ENCODE measurements around the gene PUS1. TPM values are rescaled to one million over a fixed set of nuclear protein-coding genes. Genes with fewer than 3 reads are reported as not detected.

PUS1 gene
- total RNA-seq, 1 donor from 2014 or later = 33.7 TPM

GRCh38 chr12:131894981-131895639 is 34.0 kb upstream of the PUS1 start:
- Histone ChIP-seq H3K36me3 (ENCODE audit: insufficient read depth, low read length) (no peaks in the 10 kb centered on the region), H3K27ac (ENCODE audit: low read depth, low read length) (peak overlapping the region; percentile 91), H3K9me3 (ENCODE audit: insufficient read depth, low read depth, low read length) (no peaks in the 10 kb centered on the region), H4K20me1 (ENCODE audit: insufficient read depth, low read length) (peaks cover 35% of the 10 kb centered on the region), H3K79me2 (ENCODE audit: insufficient read depth, low read length) (peaks cover 33% of the 10 kb centered on the region), H3K4me3 (ENCODE audit: insufficient read depth, low read depth, low read length) (peak overlapping the region; percentile 70), H3K4me1 (ENCODE audit: insufficient read depth, low read length) (peaks cover 17% of the 10 kb centered on the region), H3K4me2 (ENCODE audit: low read length) (peak overlapping the region; percentile 100), H3K27me3 (ENCODE audit: insufficient read depth, low read length) (no peaks in the 10 kb centered on the region), H3K9ac (ENCODE audit: low read length) (peak overlapping the region; percentile 90), H2AFZ (ENCODE audit: low read depth, low read length) (no peak overlapping the region)
- H3K4me1 Mint-ChIP-seq (ENCODE audit: low read depth, unreplicated experiment) = peaks cover 1% of the 10 kb centered on the region
- DNase-seq (ENCODE audit: low read depth) = no peak
- no peak for FAIRE-seq
- H3K36me3 Mint-ChIP-seq (ENCODE audit: low read depth, unreplicated experiment) = peaks cover 2% of the 10 kb centered on the region
- peak overlapping the region; percentile 81 for H3K27ac Mint-ChIP-seq (ENCODE audit: unreplicated experiment)
- TF ChIP-seq EZH2 (IDR thresholded peaks at IDR 0.05; ENCODE audit: insufficient read depth, low read length) (no peak), CTCF (IDR thresholded peaks at IDR 0.05; ENCODE audit: insufficient read depth, low read depth, low read length) (no peak)
- H3K9me3 Mint-ChIP-seq (ENCODE audit: unreplicated experiment) = no peaks in the 10 kb centered on the region
- H3K27me3 Mint-ChIP-seq (ENCODE audit: low read depth, unreplicated experiment) = no peaks in the 10 kb centered on the region
- H3K4me3 Mint-ChIP-seq (ENCODE audit: unreplicated experiment) = peak overlapping the region; percentile 87

- no peak for FAIRE-seq
- peaks cover 2% of the 10 kb centered on the region for H3K36me3 Mint-ChIP-seq (ENCODE audit: low read depth, unreplicated experiment)
- H4K20me1 ChIP-seq (ENCODE audit: insufficient read depth, low read length) = peaks cover 40% of the 10 kb centered on the region
These were observed 33.4 kb upstream of the PUS1 start for GRCh38 chr12:131895640-131896079.

More at GRCh38 chr12:131895640-131896079, 33.4 kb upstream of the PUS1 start:
- H3K4me1 ChIP-seq (ENCODE audit: insufficient read depth, low read length) = peaks cover 17% of the 10 kb centered on the region
- H3K9ac ChIP-seq (ENCODE audit: low read length) = peak overlapping the region; percentile 90
- H3K36me3 ChIP-seq (ENCODE audit: insufficient read depth, low read length) = no peaks in the 10 kb centered on the region
- Mint-ChIP-seq H3K4me3 (ENCODE audit: unreplicated experiment) (peak overlapping the region; percentile 87), H3K9me3 (ENCODE audit: unreplicated experiment) (no peaks in the 10 kb centered on the region), H3K4me1 (ENCODE audit: low read depth, unreplicated experiment) (peaks cover 7% of the 10 kb centered on the region), H3K27me3 (ENCODE audit: low read depth, unreplicated experiment) (no peaks in the 10 kb centered on the region), H3K27ac (ENCODE audit: unreplicated experiment) (peak overlapping the region; percentile 81)
- no peak overlapping the region for H2AFZ ChIP-seq (ENCODE audit: low read depth, low read length)
- TF ChIP-seq EZH2 (IDR thresholded peaks at IDR 0.05; ENCODE audit: insufficient read depth, low read length) (no peak), CTCF (IDR thresholded peaks at IDR 0.05; ENCODE audit: insufficient read depth, low read depth, low read length) (no peak)
- no peaks in the 10 kb centered on the region for H3K27me3 ChIP-seq (ENCODE audit: insufficient read depth, low read length)
- peaks cover 38% of the 10 kb centered on the region for H3K79me2 ChIP-seq (ENCODE audit: insufficient read depth, low read length)
- H3K4me2 ChIP-seq (ENCODE audit: low read length) = peak overlapping the region; percentile 100
- DNase-seq (ENCODE audit: low read depth) = no peak
- peak overlapping the region; percentile 91 for H3K27ac ChIP-seq (ENCODE audit: low read depth, low read length)
- H3K4me3 ChIP-seq (ENCODE audit: insufficient read depth, low read depth, low read length) = peak overlapping the region; percentile 70
- no peaks in the 10 kb centered on the region for H3K9me3 ChIP-seq (ENCODE audit: insufficient read depth, low read depth, low read length)

All from astrocyte (in vitro differentiated cells and primary cell).